ENCODE measurements around the gene SMYD3.
A peak's percentile ranks its signal among the peaks of the same experiment; 100 is the strongest.

The SMYD3 gene

DNA sequence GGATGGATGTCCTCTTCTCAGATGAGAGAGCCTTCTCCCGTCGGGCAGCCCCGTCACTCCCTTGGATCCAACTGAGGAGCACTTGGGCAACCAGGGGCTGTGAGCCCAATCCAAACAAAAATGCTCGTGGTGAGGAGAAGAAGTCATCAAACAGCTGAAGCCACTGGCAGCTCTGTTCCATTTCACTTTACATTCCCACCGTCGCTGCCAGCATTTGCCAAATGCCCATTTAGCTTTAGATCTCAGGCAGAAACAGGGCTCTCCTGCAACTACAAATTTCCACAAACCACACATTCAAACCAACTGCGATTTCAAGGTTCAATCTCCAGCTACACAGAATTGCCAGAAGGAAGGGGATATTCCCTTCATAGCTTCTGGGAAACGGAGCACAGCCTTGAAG is 634.6 kb downstream of the SMYD3 start:
- no peak overlapping the region for H3K14ac ChIP-seq (ENCODE audit: low read length in 2 of 2)
- H3K9ac ChIP-seq (ENCODE audit: low read length): no peak overlapping the region
- H3K36me3 ChIP-seq (ENCODE audit: control insufficient read depth in 1 of 2, insufficient read depth in 2 of 2, low read depth in 1 of 2, low read length in 2 of 2): no peaks in the 10 kb centered on the region
- DNase-seq: no peak
- H3K4ac ChIP-seq (ENCODE audit: low read depth in 1 of 2, low read length in 2 of 2): peak overlapping the region in 1 of 2 experiments; percentile 17
- no peaks in the 10 kb centered on the region for H3K9me3 ChIP-seq (ENCODE audit: control insufficient read depth, low read length)
- H3K4me3 ChIP-seq (ENCODE audit: insufficient read depth in 1 of 2, low read depth in 1 of 2, low read length in 2 of 2): no peak overlapping the region
- no peak overlapping the region for H3K27ac ChIP-seq (ENCODE audit: low read length, poor library complexity, severe bottlenecking)
- H3K23ac ChIP-seq (ENCODE audit: low read length in 2 of 2): no peak overlapping the region
- peak overlapping the region; percentile 49 for H2BK15ac ChIP-seq (ENCODE audit: low read depth, poor library complexity, severe bottlenecking)
- H4K8ac ChIP-seq (ENCODE audit: low read length): no peak overlapping the region
- WGBS: 96% methylated on average over 8 of the region's 8 CpGs
- H3K79me1 ChIP-seq (replicated peaks; ENCODE audit: low read length, poor library complexity, severe bottlenecking): no peaks in the 10 kb centered on the region
- no peak overlapping the region for H2AK5ac ChIP-seq (ENCODE audit: low read length, severe bottlenecking)
- no peak overlapping the region for H2BK5ac ChIP-seq (ENCODE audit: low read depth, low read length, poor library complexity, severe bottlenecking)
- H3K27me3 ChIP-seq (ENCODE audit: control insufficient read depth in 1 of 2, insufficient read depth in 1 of 2, low read length in 2 of 2): no peaks in the 10 kb centered on the region
- H3K18ac ChIP-seq (ENCODE audit: low read depth in 1 of 2, low read length in 2 of 2): no peak overlapping the region
- H2BK12ac ChIP-seq (ENCODE audit: low read length in 2 of 2): peak overlapping the region; percentile 28 to 45
- no peak overlapping the region for H2BK120ac ChIP-seq (ENCODE audit: low read depth, low read length)
- no peak overlapping the region for H4K91ac ChIP-seq (ENCODE audit: low read length)
- H2AFZ ChIP-seq (ENCODE audit: low read depth, low read length): no peak overlapping the region
- H3K4me1 ChIP-seq (ENCODE audit: control insufficient read depth, insufficient read depth, low read depth, low read length): peaks cover 8% of the 10 kb centered on the region
- no peak overlapping the region for H3K4me2 ChIP-seq (ENCODE audit: low read length, poor library complexity, severe bottlenecking)

DNA sequence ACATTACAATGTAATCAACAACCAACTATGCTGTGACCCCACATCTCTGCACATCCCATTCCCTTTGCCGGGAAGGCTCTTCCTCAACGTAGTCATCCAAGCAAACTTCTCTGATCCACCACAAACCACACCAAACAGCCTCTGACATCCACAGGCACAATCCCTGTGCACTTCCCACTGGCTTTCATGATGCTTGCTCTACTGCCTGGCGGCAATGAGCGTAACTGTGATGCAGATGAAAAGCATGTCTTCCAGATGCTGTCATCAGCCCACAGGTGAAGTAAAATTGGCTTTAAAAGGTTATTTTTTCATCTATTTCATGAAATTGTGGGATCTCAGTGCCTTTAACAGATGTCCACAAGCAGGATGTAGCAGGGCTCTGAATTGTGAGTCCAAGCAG is 635.2 kb downstream of the SMYD3 start:
- no peaks in the 10 kb centered on the region for H3K27me3 ChIP-seq (ENCODE audit: control insufficient read depth in 1 of 2, insufficient read depth in 1 of 2, low read length in 2 of 2)
- H4K8ac ChIP-seq (ENCODE audit: low read length): no peak overlapping the region

DNA sequence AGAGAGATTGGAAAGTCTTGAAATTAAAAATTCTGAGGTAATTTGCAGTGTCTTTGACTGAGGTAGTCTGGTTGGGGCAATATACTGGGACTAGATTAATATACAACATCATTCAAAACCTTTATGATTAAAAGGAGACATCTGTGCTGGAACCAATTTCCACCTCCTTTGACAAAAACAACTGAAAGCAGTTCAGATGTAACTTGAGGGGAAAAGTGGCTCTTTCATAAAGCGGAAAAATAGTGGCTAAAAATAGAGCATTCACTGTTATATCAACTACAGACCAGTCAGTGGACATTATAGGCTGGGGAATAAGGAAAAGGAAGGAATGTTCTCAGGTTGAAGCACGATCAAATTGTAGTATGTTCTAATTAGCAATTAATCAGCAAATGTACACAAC is 635.9 kb downstream of the SMYD3 start:
- no peaks in the 10 kb centered on the region for H3K36me3 ChIP-seq (ENCODE audit: control insufficient read depth in 1 of 2, insufficient read depth in 2 of 2, low read depth in 1 of 2, low read length in 2 of 2)
- no peak overlapping the region for H3K18ac ChIP-seq (ENCODE audit: low read depth in 1 of 2, low read length in 2 of 2)
- H2BK15ac ChIP-seq (ENCODE audit: low read depth, poor library complexity, severe bottlenecking): no peak overlapping the region
- H3K4me2 ChIP-seq (ENCODE audit: low read length, poor library complexity, severe bottlenecking): no peak overlapping the region
- H2AK5ac ChIP-seq (ENCODE audit: low read length, severe bottlenecking): no peak overlapping the region
- H3K4me3 ChIP-seq (ENCODE audit: insufficient read depth in 1 of 2, low read depth in 1 of 2, low read length in 2 of 2): no peak overlapping the region
- no peak overlapping the region for H3K23ac ChIP-seq (ENCODE audit: low read length in 2 of 2)
- no peak overlapping the region for H2BK5ac ChIP-seq (ENCODE audit: low read depth, low read length, poor library complexity, severe bottlenecking)
- no peak overlapping the region for H3K9ac ChIP-seq (ENCODE audit: low read length)
- H4K8ac ChIP-seq (ENCODE audit: low read length): no peak overlapping the region
- H3K79me1 ChIP-seq (replicated peaks; ENCODE audit: low read length, poor library complexity, severe bottlenecking): no peaks in the 10 kb centered on the region
- H4K91ac ChIP-seq (ENCODE audit: low read length): no peak overlapping the region
- H2BK120ac ChIP-seq (ENCODE audit: low read depth, low read length): no peak overlapping the region
- H3K4me1 ChIP-seq (ENCODE audit: control insufficient read depth, insufficient read depth, low read depth, low read length): peaks cover 4% of the 10 kb centered on the region
- no peaks in the 10 kb centered on the region for H3K9me3 ChIP-seq (ENCODE audit: control insufficient read depth, low read length)
- H3K14ac ChIP-seq (ENCODE audit: low read length in 2 of 2): no peak overlapping the region
- no peak overlapping the region for H2AFZ ChIP-seq (ENCODE audit: low read depth, low read length)
- no peak for DNase-seq
- H3K27ac ChIP-seq (ENCODE audit: low read length, poor library complexity, severe bottlenecking): no peak overlapping the region
- H3K27me3 ChIP-seq (ENCODE audit: control insufficient read depth in 1 of 2, insufficient read depth in 1 of 2, low read length in 2 of 2): no peaks in the 10 kb centered on the region
- 100% methylated on average over 1 of the region's 2 CpGs for WGBS
- no peak overlapping the region for H2BK12ac ChIP-seq (ENCODE audit: low read length in 2 of 2)
- H3K4ac ChIP-seq (ENCODE audit: low read depth in 1 of 2, low read length in 2 of 2): no peak overlapping the region

More for the DNA sequence above, 635.2 kb downstream of the SMYD3 start:
- WGBS: 95% methylated on average over 4 of the region's 4 CpGs
- no peak overlapping the region for H2BK5ac ChIP-seq (ENCODE audit: low read depth, low read length, poor library complexity, severe bottlenecking)
- peak; percentile 58 for DNase-seq
- H3K36me3 ChIP-seq (ENCODE audit: control insufficient read depth in 1 of 2, insufficient read depth in 2 of 2, low read depth in 1 of 2, low read length in 2 of 2): no peaks in the 10 kb centered on the region
- no peak overlapping the region for H4K91ac ChIP-seq (ENCODE audit: low read length)
- H2BK12ac ChIP-seq (ENCODE audit: low read length in 2 of 2): peak overlapping the region in 1 of 2 experiments; percentile 75
- H3K23ac ChIP-seq (ENCODE audit: low read length in 2 of 2): peak overlapping the region in 1 of 2 experiments; percentile 14
- no peak overlapping the region for H2BK120ac ChIP-seq (ENCODE audit: low read depth, low read length)
- H3K18ac ChIP-seq (ENCODE audit: low read depth in 1 of 2, low read length in 2 of 2): peak overlapping the region in 1 of 2 experiments; percentile 13
- no peak overlapping the region for H3K14ac ChIP-seq (ENCODE audit: low read length in 2 of 2)
- no peak overlapping the region for H2AFZ ChIP-seq (ENCODE audit: low read depth, low read length)
- H2AK5ac ChIP-seq (ENCODE audit: low read length, severe bottlenecking): no peak overlapping the region
- no peaks in the 10 kb centered on the region for H3K9me3 ChIP-seq (ENCODE audit: control insufficient read depth, low read length)
- peak overlapping the region in 1 of 2 experiments; percentile 11 for H3K4ac ChIP-seq (ENCODE audit: low read depth in 1 of 2, low read length in 2 of 2)
- H3K4me2 ChIP-seq (ENCODE audit: low read length, poor library complexity, severe bottlenecking): no peak overlapping the region
- H3K27ac ChIP-seq (ENCODE audit: low read length, poor library complexity, severe bottlenecking): no peak overlapping the region
- H3K9ac ChIP-seq (ENCODE audit: low read length): no peak overlapping the region
- H3K4me1 ChIP-seq (ENCODE audit: control insufficient read depth, insufficient read depth, low read depth, low read length): peaks cover 8% of the 10 kb centered on the region
- no peak overlapping the region for H3K4me3 ChIP-seq (ENCODE audit: insufficient read depth in 1 of 2, low read depth in 1 of 2, low read length in 2 of 2)
- H2BK15ac ChIP-seq (ENCODE audit: low read depth, poor library complexity, severe bottlenecking): no peak overlapping the region
- no peaks in the 10 kb centered on the region for H3K79me1 ChIP-seq (replicated peaks; ENCODE audit: low read length, poor library complexity, severe bottlenecking)

GRCh38 chr1:245870698-245871097 is 636.4 kb downstream of the SMYD3 start:
- Histone ChIP-seq H2BK120ac (ENCODE audit: low read depth, low read length) (no peak overlapping the region), H3K14ac (ENCODE audit: low read length in 2 of 2) (no peak overlapping the region), H2BK5ac (ENCODE audit: low read depth, low read length, poor library complexity, severe bottlenecking) (no peak overlapping the region), H4K91ac (ENCODE audit: low read length) (no peak overlapping the region), H2BK15ac (ENCODE audit: low read depth, poor library complexity, severe bottlenecking) (no peak overlapping the region), H3K4me1 (ENCODE audit: control insufficient read depth, insufficient read depth, low read depth, low read length) (peaks cover 4% of the 10 kb centered on the region), H3K4me3 (ENCODE audit: insufficient read depth in 1 of 2, low read depth in 1 of 2, low read length in 2 of 2) (no peak overlapping the region), H3K9ac (ENCODE audit: low read length) (no peak overlapping the region), H3K36me3 (ENCODE audit: control insufficient read depth in 1 of 2, insufficient read depth in 2 of 2, low read depth in 1 of 2, low read length in 2 of 2) (no peaks in the 10 kb centered on the region), H3K27ac (ENCODE audit: low read length, poor library complexity, severe bottlenecking) (no peak overlapping the region), H2BK12ac (ENCODE audit: low read length in 2 of 2) (no peak overlapping the region), H3K18ac (ENCODE audit: low read depth in 1 of 2, low read length in 2 of 2) (no peak overlapping the region), H3K4ac (ENCODE audit: low read depth in 1 of 2, low read length in 2 of 2) (no peak overlapping the region), H2AK5ac (ENCODE audit: low read length, severe bottlenecking) (no peak overlapping the region), H3K9me3 (ENCODE audit: control insufficient read depth, low read length) (no peaks in the 10 kb centered on the region), H3K79me1 (replicated peaks; ENCODE audit: low read length, poor library complexity, severe bottlenecking) (no peaks in the 10 kb centered on the region), H3K27me3 (ENCODE audit: control insufficient read depth in 1 of 2, insufficient read depth in 1 of 2, low read length in 2 of 2) (no peaks in the 10 kb centered on the region), H3K23ac (ENCODE audit: low read length in 2 of 2) (no peak overlapping the region), H2AFZ (ENCODE audit: low read depth, low read length) (no peak overlapping the region), H3K4me2 (ENCODE audit: low read length, poor library complexity, severe bottlenecking) (no peak overlapping the region), H4K8ac (ENCODE audit: low read length) (no peak overlapping the region)
- no peak for DNase-seq
- 94% methylated on average over 6 of the region's 6 CpGs for whole genome bisulfite sequencing
